ENCODE data around the gene DYSF. TPM values are rescaled to one million over a fixed set of nuclear protein-coding genes. Genes with fewer than 3 reads are reported as not detected.

DYSF gene
- polyA plus RNA-seq, 1 of the 3 experiments (the other 2 are of a cell fraction), result 0.10 TPM

DNA sequence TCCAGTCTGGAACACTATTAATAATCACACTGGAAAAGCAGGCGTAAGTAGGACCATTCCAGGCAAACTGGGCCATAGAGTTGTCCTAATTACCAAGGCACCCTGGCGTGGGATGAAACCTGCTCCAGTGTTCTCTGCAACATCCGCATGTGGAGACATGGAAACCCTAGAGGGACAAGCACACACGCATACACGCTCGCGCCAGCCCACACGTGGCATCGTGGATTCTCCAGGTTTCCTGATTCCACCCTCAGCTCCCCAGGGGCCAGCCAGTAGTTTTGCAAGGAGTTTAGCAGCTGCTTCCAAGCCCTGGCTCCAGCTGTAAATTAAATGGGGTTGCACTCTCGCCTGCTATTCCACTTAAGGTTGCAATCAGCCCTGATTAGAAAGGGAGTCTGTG is 127.7 kb downstream of the DYSF start:
- POLR2A ChIA-PET, result no interaction called here

DNA sequence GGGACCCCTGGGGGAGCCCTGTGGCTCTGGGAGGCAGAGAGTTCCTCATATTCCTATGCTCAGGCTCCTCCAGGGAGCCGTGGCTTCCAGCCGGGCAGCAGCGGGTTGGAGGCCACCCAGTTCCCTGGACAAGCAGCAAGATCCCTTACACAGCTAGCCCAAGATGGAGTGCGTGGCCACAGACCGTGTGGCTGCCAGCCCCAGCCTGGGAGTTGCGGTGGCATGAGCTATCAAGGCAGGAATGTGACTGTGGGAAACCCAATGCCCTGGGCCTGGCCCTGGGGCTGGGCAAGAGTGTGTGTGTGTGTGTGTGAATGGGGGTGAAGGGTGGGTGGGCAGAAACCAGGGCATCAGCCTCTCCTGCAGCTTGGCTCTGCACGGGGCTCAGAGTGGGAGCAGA is 130.5 kb downstream of the DYSF start:
- H2AFZ ChIP-seq (ENCODE audit: low read depth), result no peak overlapping the region
- no peaks in the 10 kb centered on the region for H3K9me2 ChIP-seq
- H3K27me3 ChIP-seq (ENCODE audit: insufficient read depth), result no peaks in the 10 kb centered on the region
- H3K9ac ChIP-seq, result no peak overlapping the region
- no peak for DNase-seq
- ChIA-PET CTCF (interaction anchor here (1.2 kb wide), 1 partner anchor 214 kb away, joined by 4 read pairs; no protein-coding TSS in a partner anchor), POLR2A (no interaction called here)
- no peak overlapping the region for H3K27ac ChIP-seq (ENCODE audit: low read depth in 2 of 2, low read length in 1 of 2)
- WGBS (ENCODE audit: low lambda C conversion rate), result 55% methylated on average over 6 of the region's 7 CpGs
- H3K4me3 ChIP-seq (ENCODE audit: low read depth in 2 of 2, low read length in 1 of 2), result no peak overlapping the region
- H3F3A ChIP-seq (replicated peaks; ENCODE audit: insufficient read depth), result no peaks in the 10 kb centered on the region
- no peaks in the 10 kb centered on the region for H4K20me1 ChIP-seq (ENCODE audit: insufficient read depth)
- H3K9me3 ChIP-seq, result no peaks in the 10 kb centered on the region
- H3K4me1 ChIP-seq (ENCODE audit: control insufficient read depth in 1 of 2, insufficient read depth in 2 of 2, low read depth in 1 of 2, low read length in 1 of 2), result no peaks in the 10 kb centered on the region
- no peak overlapping the region for H3K4me2 ChIP-seq
- no peaks in the 10 kb centered on the region for H3K79me2 ChIP-seq (ENCODE audit: insufficient read depth)
- H3K36me3 ChIP-seq (replicated peaks in 1 of 2; ENCODE audit: control insufficient read depth in 1 of 2, insufficient read depth in 2 of 2, low read length in 1 of 2), result no peaks in the 10 kb centered on the region
- TF ChIP-seq EP300 (IDR thresholded peaks at IDR 0.05; ENCODE audit: borderline replicate concordance in 1 of 2, low read depth in 1 of 2, low read length in 1 of 2) (no peak), MXI1 (IDR thresholded peaks at IDR 0.05; ENCODE audit: low read depth, low read length) (no peak), TAF1 (IDR thresholded peaks at IDR 0.05; ENCODE audit: borderline replicate concordance, low read depth, low read length) (no peak), FOSL2 (IDR thresholded peaks at IDR 0.05; ENCODE audit: borderline replicate concordance, low read depth) (no peak), ELF1 (IDR thresholded peaks at IDR 0.05) (no peak), NFIC (IDR thresholded peaks at IDR 0.05; ENCODE audit: borderline replicate concordance) (no peak), CHD2 (IDR thresholded peaks at IDR 0.05; ENCODE audit: low read length, partially characterized antibody) (no peak), MEF2A (IDR thresholded peaks at IDR 0.05; ENCODE audit: borderline replicate concordance, low read depth) (no peak), RAD21 (IDR thresholded peaks at IDR 0.05; ENCODE audit: low read length) (no peak), GATA2 (CRISPR knock-in tag; IDR thresholded peaks at IDR 0.05) (no peak), IRF3 (IDR thresholded peaks at IDR 0.05; ENCODE audit: low read depth, low read length) (no peak), FOXJ3 (CRISPR knock-in tag; IDR thresholded peaks at IDR 0.05) (no peak), SMC3 (IDR thresholded peaks at IDR 0.05; ENCODE audit: low read depth, low read length) (no peak)
- TF ChIP-seq, protein P1, sequence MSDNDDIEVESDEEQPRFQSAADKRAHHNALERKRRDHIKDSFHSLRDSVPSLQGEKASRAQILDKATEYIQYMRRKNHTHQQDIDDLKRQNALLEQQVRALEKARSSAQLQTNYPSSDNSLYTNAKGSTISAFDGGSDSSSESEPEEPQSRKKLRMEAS (IDR thresholded peaks at IDR 0.05; ENCODE audit: low read depth), result no peak
- TF ChIP-seq, protein P2, sequence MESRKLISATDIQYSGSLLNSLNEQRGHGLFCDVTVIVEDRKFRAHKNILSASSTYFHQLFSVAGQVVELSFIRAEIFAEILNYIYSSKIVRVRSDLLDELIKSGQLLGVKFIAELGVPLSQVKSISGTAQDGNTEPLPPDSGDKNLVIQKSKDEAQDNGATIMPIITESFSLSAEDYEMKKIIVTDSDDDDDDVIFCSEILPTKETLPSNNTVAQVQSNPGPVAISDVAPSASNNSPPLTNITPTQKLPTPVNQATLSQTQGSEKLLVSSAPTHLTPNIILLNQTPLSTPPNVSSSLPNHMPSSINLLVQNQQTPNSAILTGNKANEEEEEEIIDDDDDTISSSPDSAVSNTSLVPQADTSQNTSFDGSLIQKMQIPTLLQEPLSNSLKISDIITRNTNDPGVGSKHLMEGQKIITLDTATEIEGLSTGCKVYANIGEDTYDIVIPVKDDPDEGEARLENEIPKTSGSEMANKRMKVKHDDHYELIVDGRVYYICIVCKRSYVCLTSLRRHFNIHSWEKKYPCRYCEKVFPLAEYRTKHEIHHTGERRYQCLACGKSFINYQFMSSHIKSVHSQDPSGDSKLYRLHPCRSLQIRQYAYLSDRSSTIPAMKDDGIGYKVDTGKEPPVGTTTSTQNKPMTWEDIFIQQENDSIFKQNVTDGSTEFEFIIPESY (IDR thresholded peaks at IDR 0.05; ENCODE audit: borderline replicate concordance, low read depth), result no peak
- TF ChIP-seq, protein P3, sequence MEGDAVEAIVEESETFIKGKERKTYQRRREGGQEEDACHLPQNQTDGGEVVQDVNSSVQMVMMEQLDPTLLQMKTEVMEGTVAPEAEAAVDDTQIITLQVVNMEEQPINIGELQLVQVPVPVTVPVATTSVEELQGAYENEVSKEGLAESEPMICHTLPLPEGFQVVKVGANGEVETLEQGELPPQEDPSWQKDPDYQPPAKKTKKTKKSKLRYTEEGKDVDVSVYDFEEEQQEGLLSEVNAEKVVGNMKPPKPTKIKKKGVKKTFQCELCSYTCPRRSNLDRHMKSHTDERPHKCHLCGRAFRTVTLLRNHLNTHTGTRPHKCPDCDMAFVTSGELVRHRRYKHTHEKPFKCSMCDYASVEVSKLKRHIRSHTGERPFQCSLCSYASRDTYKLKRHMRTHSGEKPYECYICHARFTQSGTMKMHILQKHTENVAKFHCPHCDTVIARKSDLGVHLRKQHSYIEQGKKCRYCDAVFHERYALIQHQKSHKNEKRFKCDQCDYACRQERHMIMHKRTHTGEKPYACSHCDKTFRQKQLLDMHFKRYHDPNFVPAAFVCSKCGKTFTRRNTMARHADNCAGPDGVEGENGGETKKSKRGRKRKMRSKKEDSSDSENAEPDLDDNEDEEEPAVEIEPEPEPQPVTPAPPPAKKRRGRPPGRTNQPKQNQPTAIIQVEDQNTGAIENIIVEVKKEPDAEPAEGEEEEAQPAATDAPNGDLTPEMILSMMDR (IDR thresholded peaks at IDR 0.05), result no peak

More for the DNA sequence above, 127.7 kb downstream of the DYSF start:
- WGBS (ENCODE audit: low lambda C conversion rate), result 66% methylated on average over 9 of the region's 10 CpGs
- Histone ChIP-seq H3F3A (replicated peaks; ENCODE audit: insufficient read depth) (no peaks in the 10 kb centered on the region), H3K4me1 (ENCODE audit: control insufficient read depth in 1 of 2, insufficient read depth in 2 of 2, low read depth in 1 of 2, low read length in 1 of 2) (no peaks in the 10 kb centered on the region), H3K4me2 (no peak overlapping the region), H3K9me3 (no peaks in the 10 kb centered on the region), H3K9ac (no peak overlapping the region), H3K9me2 (no peaks in the 10 kb centered on the region), H3K4me3 (ENCODE audit: low read depth in 2 of 2, low read length in 1 of 2) (no peak overlapping the region), H2AFZ (ENCODE audit: low read depth) (no peak overlapping the region), H4K20me1 (ENCODE audit: insufficient read depth) (no peaks in the 10 kb centered on the region), H3K36me3 (replicated peaks in 1 of 2; ENCODE audit: control insufficient read depth in 1 of 2, insufficient read depth in 2 of 2, low read length in 1 of 2) (no peaks in the 10 kb centered on the region), H3K27me3 (ENCODE audit: insufficient read depth) (no peaks in the 10 kb centered on the region), H3K27ac (ENCODE audit: low read depth in 2 of 2, low read length in 1 of 2) (no peak overlapping the region), H3K79me2 (ENCODE audit: insufficient read depth) (no peaks in the 10 kb centered on the region)
- CTCF ChIA-PET, result interaction anchor here (1.4 kb wide), 1 partner anchor 221 kb away, joined by 3 read pairs; no protein-coding TSS in a partner anchor
- TF ChIP-seq, protein P4, sequence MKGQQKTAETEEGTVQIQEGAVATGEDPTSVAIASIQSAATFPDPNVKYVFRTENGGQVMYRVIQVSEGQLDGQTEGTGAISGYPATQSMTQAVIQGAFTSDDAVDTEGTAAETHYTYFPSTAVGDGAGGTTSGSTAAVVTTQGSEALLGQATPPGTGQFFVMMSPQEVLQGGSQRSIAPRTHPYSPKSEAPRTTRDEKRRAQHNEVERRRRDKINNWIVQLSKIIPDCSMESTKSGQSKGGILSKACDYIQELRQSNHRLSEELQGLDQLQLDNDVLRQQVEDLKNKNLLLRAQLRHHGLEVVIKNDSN (IDR thresholded peaks at IDR 0.05; ENCODE audit: borderline replicate concordance, low read depth), result no peak
- TF ChIP-seq, protein P1 (IDR thresholded peaks at IDR 0.05; ENCODE audit: low read depth), result no peak
- TF ChIP-seq FOXM1 (IDR thresholded peaks at IDR 0.05; ENCODE audit: low read depth) (no peak), RAD21 (IDR thresholded peaks at IDR 0.05; ENCODE audit: low read length) (no peak), NFIC (IDR thresholded peaks at IDR 0.05; ENCODE audit: borderline replicate concordance) (no peak), ELF1 (IDR thresholded peaks at IDR 0.05) (no peak), SIN3A (IDR thresholded peaks at IDR 0.05; ENCODE audit: borderline replicate concordance, low read depth, low read length) (no peak), FOSL2 (IDR thresholded peaks at IDR 0.05; ENCODE audit: borderline replicate concordance, low read depth) (no peak), JUND (IDR thresholded peaks at IDR 0.05) (no peak)
- TF ChIP-seq, protein P5, sequence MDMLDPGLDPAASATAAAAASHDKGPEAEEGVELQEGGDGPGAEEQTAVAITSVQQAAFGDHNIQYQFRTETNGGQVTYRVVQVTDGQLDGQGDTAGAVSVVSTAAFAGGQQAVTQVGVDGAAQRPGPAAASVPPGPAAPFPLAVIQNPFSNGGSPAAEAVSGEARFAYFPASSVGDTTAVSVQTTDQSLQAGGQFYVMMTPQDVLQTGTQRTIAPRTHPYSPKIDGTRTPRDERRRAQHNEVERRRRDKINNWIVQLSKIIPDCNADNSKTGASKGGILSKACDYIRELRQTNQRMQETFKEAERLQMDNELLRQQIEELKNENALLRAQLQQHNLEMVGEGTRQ (IDR thresholded peaks at IDR 0.05; ENCODE audit: borderline replicate concordance, low read depth, low read length), result no peak
- DNase-seq, result no peak
